ENCODE data around the gene SPRN.

DNA sequence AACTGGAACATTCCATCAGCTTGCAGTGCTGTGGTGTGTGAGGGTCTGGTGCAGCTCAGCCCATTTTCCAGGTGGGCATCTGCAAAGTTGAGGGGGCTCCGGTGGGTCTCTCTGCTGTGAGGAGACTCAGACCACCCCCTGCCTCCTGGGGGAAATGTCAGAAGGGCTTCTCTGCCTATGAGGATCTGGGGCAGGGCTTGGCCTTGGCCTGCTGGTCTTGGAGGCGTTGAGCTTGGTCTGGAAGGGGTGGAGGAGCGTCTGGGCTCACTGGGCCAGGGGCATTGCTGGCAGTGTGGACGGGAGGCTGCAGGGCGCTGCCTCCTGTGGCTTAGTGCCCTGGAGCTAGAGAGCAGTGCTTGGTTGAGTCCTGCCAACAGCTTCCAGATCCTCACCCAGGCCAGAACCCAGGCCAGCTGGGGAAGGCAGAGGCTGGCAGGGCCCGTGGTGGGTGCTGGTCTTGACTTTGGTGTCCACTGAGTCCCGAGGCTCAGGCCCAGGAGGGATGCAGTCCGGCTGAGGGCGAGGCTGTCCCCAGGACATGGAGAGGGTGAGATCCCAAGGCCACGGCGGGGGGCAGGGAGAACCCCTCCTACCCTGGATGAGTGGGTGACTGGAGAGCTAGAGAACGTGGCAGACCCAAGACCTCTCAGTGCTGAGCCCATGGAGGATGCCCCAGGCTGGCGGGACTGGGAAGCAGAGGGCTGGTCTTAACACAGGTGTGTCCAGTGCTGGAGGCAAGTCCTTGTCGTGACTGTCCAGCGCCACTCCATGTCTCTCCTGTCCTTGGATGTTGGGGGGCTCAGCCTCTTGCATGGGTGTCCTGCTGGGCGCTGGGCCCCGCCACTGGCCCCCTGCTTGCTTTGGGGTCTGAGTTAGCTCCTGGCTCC is 2.8 kb downstream of the SPRN start:
- TF ChIP-seq SUZ12 (IDR thresholded peaks at IDR 0.05; ENCODE audit: extremely low read depth, insufficient read depth, insufficient read length) (no peak), YY1 (IDR thresholded peaks at IDR 0.05; ENCODE audit: insufficient read depth, insufficient read length) (no peak)

All from NT2/D1 (cell line).